GF-D8 (cell line): ENCODE measurements around the gene AGBL3.
"Not testable (repeated sequence)": the region's sequence is repeated elsewhere in the genome, so short reads cannot be mapped to it uniquely, and the experiment has no call there.

Experiments
- DNase-seq: peaks from one replicate; lab custom pipeline; 2025; lab: John Stamatoyannopoulos, UW

AGBL3 gene

GRCh38 chr7:135076882-135077281 lies 90.6 kb downstream of the AGBL3 start:
- no peak for DNase-seq

GRCh38 chr7:135077642-135078041 lies 91.3 kb downstream of the AGBL3 start:
- DNase-seq = no peak

DNA sequence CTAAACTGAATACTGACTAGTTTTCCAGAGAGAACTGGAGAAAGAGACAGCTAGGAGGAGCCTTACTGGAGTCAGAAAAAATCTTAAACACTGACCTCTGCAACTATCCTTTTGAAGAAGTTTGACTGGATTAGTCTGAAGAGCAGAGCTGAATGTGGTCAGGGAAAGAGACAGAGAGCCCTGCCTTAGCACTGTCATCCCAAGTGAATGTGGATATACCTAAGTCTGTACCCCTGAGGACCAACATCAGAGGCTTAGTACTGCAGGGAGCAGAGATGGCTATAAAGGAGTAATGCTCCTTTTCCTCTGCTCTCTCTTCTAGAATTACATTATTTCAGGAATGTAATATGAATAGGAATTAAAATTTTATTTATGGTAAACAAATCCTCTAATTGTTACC lies 91.7 kb downstream of the AGBL3 start:
- DNase-seq = no peak

GRCh38 chr7:135079068-135079467 lies 92.8 kb downstream of the AGBL3 start:
- no peak for DNase-seq

DNA sequence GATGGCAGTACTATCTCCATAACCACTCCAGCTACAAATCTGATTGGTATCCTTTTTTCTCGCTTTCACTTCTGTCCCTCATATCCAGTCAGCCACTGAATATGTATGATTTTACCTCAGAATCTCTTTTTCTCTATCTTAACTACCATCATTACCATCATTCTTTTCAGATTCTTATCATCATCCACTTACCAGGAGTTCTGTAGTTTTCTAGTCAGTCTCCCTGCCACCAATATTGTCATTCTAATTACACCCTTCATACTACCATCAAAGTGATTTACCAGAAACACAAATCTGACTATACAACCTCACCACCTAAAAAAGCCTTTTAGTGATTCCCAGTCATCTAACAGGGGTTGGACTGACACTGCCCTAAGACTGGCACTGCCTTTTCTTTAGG lies 96.7 kb downstream of the AGBL3 start:
- no peak for DNase-seq

DNA sequence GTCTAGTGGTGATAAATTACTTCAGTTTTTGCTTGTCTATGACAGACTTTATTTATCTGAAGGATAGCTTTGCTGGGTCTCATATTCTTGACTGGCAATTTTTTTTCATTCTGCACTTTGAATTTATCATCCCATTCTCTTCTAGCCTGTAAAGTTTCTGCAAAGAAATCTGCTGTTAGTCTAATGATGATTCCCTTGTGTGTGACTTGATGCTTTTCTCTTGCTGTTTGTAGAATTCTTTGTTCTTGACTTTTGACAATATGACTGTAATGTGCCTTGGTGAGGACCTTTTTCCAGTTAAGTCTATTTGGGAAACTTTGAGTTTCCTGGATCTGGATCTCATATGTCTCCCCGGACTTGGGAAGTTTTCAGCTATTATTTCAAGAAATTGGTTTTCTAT lies 102.3 kb downstream of the AGBL3 start:
- DNase-seq = no peak

DNA sequence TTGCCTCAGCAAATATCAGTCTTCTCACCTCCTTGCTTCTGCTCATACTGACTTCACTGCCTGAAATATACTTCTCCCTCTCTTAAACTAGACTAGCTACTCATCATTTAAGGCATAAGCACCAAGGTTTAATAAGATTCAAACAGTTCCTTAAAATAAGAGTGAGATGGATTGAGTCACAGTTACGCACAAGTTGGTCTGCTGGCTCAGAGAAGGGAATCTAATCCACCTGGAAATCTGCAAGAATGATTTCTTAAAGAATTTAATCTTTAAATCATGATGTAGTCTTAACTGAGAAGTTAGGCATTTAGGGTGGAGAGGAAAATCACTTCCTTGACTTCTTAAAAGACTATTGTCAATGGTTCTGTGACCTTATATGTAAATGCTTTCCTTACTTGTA lies 105.4 kb downstream of the AGBL3 start:
- no peak for DNase-seq

GRCh38 chr7:135094472-135095237 lies 108.3 kb downstream of the AGBL3 start:
- DNase-seq = no peak

- no peak for DNase-seq
Observed at GRCh38 chr7:135095450-135095849, 109.1 kb downstream of the AGBL3 start.

- no peak for DNase-seq
Observed at GRCh38 chr7:135098391-135098790, 112.1 kb downstream of the AGBL3 start.

DNA sequence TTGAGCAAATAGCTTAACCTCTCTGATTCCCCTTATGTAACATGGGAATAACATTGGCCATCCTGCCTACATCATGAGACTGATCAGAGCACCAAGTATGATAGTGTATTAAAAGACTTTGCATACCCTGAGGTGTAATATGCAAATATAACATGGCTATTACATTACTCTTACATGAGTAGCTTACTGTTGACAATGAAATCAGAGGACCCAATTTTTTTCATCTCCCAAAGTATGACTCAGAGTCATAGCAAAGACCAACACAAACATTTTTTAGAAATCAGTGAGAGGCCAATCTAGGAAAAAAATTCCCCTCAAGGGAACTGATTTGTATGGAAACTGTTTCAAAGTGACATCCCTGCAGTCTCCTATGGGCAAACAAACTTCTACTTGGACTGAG lies 114.5 kb downstream of the AGBL3 start:
- DNase-seq = no peak

GRCh38 chr7:135102372-135102771 lies 116.1 kb downstream of the AGBL3 start:
- no peak for DNase-seq

DNA sequence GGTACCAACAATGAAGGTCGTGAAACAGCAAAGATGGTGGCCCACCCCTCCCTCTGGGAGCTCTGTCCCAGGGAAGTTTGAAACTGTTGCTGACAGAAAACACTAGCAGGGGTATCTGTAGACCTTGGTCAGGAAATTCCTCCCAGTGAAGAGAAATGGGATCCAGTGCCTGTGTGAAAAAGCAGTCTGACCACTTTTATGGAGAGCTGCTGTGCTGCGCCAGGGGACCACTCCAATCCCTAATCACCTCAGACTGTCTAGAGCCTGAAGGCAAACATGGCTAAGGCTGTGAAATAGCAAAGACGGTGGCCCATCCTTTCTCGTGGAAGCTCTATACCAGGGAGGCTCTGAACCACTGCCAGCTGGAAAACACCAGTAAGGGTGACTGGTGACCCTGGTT lies 123.3 kb downstream of the AGBL3 start:
- no peak for DNase-seq

- DNase-seq = no peak
Observed at GRCh38 chr7:135109976-135110375, 123.7 kb downstream of the AGBL3 start.

- no peak for DNase-seq
Observed at GRCh38 chr7:135111379-135111778, 125.1 kb downstream of the AGBL3 start.

DNA sequence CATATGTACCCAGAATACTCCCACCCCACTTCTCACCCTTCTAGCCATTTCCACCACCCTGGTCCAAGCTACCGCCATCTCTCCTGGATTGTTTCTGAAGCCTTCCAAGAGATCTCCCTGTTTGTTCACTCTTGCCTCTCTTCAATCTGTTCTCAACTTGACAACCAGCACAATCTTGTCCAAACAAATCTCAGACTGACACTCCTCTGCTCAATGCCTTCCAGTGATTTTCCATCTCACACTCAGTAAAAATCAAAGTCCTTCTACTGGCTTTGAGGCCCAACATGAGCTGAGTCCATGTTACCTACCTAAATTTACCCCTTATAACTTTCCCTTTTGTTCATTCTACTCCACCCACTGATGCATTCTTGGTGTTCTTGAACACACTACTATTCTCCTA lies 128.3 kb downstream of the AGBL3 start:
- no peak for DNase-seq

- DNase-seq = no peak
Observed at GRCh38 chr7:135117096-135117495, 130.8 kb downstream of the AGBL3 start.

DNA sequence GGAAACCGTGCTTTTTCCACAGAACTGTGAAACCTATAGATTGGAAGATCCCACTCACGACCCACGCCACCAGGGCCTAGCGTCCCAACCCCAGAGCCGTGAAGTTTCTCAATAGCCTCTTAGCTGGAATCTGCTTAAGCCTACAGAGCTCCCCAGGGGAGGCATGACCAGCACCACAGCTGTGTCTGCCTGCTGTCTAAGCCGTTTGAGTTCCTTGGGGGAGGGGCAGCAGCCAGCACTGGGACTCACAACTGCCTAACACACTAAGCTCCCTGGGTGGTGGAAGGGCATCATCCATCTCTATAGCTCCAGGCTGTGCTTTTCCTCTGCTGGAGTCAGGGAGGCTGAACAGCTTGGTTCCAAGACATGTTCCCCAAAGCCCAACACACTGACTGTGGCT lies 135.6 kb downstream of the AGBL3 start:
- no peak for DNase-seq

GRCh38 chr7:135124631-135125030 lies 138.3 kb downstream of the AGBL3 start:
- DNase-seq = not testable (repeated sequence)

- DNase-seq = no peak
Observed at GRCh38 chr7:135128931-135129330, 142.6 kb downstream of the AGBL3 start.

DNA sequence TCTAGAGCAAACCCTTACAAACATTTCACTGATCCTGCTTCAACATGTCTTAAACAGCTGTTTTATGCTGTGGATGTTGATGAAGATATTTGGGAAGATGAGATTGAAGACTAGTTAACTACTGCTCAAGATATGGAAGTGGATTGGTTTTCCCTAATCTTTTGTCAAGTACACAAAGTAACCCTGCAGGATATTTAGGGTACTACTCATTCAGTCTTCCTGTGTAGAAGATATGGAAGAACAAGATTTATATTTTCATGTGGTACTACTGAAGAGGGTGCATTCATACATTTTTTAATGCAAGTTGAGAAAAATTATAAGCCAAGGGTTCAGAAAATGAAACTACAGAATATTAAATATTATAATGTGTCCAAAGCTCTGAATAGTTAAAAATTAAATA lies 143.3 kb downstream of the AGBL3 start:
- no peak for DNase-seq

DNA sequence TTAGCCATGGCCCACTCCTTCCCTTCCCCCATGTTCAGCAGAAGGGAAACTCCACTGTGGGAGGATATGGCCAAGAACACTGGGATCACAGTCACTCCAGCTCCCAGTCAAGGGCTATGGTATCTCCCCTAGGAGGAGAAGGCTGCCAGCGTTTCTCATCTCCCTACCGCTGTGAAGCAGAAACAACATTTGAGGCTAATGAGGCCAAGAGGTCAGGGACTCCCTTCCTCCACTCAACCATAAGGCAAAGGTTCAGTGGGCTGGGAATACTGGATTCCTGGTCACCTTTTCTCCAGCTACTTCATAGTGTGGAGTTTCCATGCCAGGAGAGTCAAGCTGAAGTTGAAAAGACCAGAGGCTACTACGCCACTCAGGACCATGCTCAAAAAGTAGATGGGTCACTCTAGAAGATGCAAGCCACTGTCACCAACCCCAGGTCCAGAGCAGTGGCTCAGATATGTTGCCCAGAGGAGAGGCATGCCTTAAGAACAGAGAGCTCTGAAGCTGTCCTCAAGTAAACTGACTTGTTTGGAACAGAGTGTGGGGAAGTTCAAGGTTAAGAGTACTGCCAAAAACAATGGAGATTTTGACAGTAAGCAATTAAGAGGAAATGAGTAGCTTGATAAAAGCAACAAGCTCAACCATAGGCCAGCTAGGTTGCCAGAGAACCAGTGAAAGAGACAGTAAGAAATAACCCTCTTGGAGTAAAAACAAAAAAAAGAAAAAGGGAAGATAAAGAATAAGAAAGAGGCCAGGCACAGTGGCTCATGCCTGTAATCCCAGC lies 157.8 kb downstream of the AGBL3 start:
- DNase-seq = no peak

DNA sequence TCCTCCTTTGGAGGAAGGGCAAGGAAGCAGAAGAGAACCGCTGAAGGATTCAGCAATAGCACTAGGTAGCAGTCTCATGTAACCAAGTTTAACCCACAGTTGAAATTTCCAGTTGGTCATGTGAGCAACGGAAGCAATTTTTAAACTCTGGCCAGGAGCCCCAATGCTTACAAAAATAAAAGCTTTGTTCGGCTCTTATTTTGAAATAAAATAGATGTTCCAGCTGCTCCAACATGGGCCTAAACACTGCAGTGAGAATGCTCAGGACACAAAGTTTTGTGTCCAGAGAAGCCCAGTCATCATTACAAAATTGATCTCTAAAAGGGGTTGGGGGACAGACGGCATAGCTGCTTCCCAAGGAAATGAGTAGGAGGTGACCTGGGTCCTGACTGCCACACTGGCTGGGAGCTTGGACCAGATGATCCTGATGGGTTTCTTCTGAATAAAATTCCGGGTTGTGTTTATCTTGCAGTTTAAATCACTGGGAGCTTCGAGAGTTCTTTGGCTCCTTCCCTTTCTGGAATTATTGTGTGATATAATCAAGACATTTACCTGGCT lies 161.1 kb downstream of the AGBL3 start:
- peak; percentile 23 for DNase-seq
